ENCODE measurements around the gene LYRM1. TPM values are rescaled to one million over a fixed set of nuclear protein-coding genes. Genes with fewer than 3 reads are reported as not detected.

Gene LYRM1
- polyA plus RNA-seq, 4 donors, result 18.1 to 96.5 (median 45.3) TPM

DNA sequence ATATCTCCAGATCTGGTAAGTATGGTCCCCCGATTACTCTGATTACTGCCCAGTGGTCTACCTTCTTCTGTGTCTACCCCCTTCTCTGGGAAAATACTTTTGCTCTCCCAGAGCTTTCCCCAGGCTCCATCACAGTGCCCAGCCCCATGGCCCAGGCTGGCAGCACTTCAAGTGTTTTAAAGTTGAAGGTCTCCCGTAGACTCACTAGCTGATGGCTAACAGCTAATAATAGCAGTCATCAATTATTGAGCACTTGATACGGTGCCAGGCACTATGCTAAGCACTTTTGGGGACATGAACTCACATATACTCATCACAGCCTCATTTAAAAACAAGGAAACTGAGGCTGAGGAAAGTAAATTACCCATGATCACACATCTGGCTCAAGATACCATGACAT, 33.8 kb upstream of the LYRM1 start:
- no peaks in the 10 kb centered on the region for H3K9me3 ChIP-seq (ENCODE audit: control insufficient read depth in 2 of 2, insufficient read depth in 1 of 2, low read depth in 1 of 2, low read length in 1 of 2)
- no peak overlapping the region for H3K27ac ChIP-seq (ENCODE audit: low read depth in 1 of 3, low read length in 2 of 3)
- H3K36me3 ChIP-seq (ENCODE audit: control insufficient read depth in 3 of 3, insufficient read depth in 2 of 3, low read depth in 1 of 3, low read length in 3 of 3), result peaks cover 0 to 24% (median 0%) of the 10 kb centered on the region in 3 donors
- WGBS, 3 donors, result 45 to 66% (median 61%) methylated on average over 3 of the region's 3 CpGs
- peak in 1 of 2 donors; percentile 43 for DNase-seq
- H3K27me3 ChIP-seq (ENCODE audit: control insufficient read depth in 3 of 3, insufficient read depth in 3 of 3, low read length in 3 of 3), result no peaks in the 10 kb centered on the region
- H3K4me3 ChIP-seq (ENCODE audit: low read depth in 1 of 3, low read length in 3 of 3), result no peak overlapping the region
- H3K4me1 ChIP-seq (ENCODE audit: control insufficient read depth in 3 of 3, insufficient read depth in 2 of 3, low read depth in 1 of 3, low read length in 2 of 3), result peaks cover 7 to 20% (median 19%) of the 10 kb centered on the region in 3 donors
- FAIRE-seq, result no peak

DNA sequence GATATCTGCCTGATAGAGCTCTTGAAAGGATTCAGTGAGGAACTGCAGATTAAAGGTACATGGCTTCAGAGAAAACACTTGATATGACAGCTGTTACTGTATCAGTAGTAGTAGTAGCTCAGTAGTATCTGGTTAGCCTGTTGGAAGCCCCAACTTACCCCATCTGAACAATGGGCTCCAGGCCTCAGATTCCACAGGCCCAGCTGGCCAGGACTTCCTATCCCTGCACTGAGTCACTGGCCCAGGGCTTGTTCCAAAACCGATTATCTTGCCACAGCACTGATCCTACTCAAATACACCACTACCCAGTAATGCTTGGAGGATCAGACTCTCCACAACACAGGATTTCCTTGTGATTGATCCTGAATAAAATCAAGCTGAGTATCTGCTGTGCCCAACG, 33.0 kb upstream of the LYRM1 start:
- WGBS, 3 donors, result 84 to 93% (median 89%) methylated on average over 2 of the region's 2 CpGs
- no peak overlapping the region for H3K27ac ChIP-seq (ENCODE audit: low read depth in 1 of 3, low read length in 2 of 3)
- no peak for FAIRE-seq

DNA sequence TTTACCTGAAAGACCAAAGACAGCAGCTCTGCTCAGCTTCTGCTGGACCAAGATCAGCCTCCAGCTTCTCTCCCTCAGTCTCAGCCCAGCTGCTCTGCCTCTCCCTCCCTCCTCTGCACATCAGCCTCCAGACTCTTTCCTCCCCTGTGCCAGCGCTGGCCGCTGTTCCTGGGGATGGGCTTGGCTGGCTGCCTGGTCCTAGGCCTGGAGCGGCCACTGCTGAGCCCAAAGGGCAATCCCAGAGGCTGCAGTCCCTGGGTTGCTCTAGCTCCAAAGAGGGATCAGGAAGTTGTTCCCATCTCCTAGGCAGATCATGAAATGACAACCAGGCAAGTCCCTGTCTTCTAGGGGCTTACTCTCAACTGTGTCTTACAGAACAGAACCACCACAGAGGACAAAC, 31.7 kb upstream of the LYRM1 start:
- H3K4me1 ChIP-seq (ENCODE audit: control insufficient read depth in 3 of 3, insufficient read depth in 2 of 3, low read depth in 1 of 3, low read length in 2 of 3), result peaks cover 7 to 34% (median 23%) of the 10 kb centered on the region in 3 donors
- DNase-seq (peak in 1 of 2 donors; percentile 88), FAIRE-seq (no peak)
- no peaks in the 10 kb centered on the region for H3K27me3 ChIP-seq (ENCODE audit: control insufficient read depth in 3 of 3, insufficient read depth in 3 of 3, low read length in 3 of 3)
- 6 to 32% (median 16%) methylated on average over 3 of the region's 3 CpGs for WGBS, 3 donors
- peak overlapping the region in 2 of 3 donors; percentile 29 to 30 for H3K27ac ChIP-seq (ENCODE audit: low read depth in 1 of 3, low read length in 2 of 3)
- H3K36me3 ChIP-seq (ENCODE audit: control insufficient read depth in 3 of 3, insufficient read depth in 2 of 3, low read depth in 1 of 3, low read length in 3 of 3), result peaks cover 0 to 15% (median 0%) of the 10 kb centered on the region in 3 donors
- H3K4me3 ChIP-seq (ENCODE audit: low read depth in 1 of 3, low read length in 3 of 3), result no peak overlapping the region
- no peaks in the 10 kb centered on the region for H3K9me3 ChIP-seq (ENCODE audit: control insufficient read depth in 2 of 2, insufficient read depth in 1 of 2, low read depth in 1 of 2, low read length in 1 of 2)

More for the DNA sequence above, 33.0 kb upstream of the LYRM1 start:
- Histone ChIP-seq H3K4me1 (ENCODE audit: control insufficient read depth in 3 of 3, insufficient read depth in 2 of 3, low read depth in 1 of 3, low read length in 2 of 3) (peaks cover 7 to 23% (median 20%) of the 10 kb centered on the region in 3 donors), H3K9me3 (ENCODE audit: control insufficient read depth in 2 of 2, insufficient read depth in 1 of 2, low read depth in 1 of 2, low read length in 1 of 2) (no peaks in the 10 kb centered on the region), H3K4me3 (ENCODE audit: low read depth in 1 of 3, low read length in 3 of 3) (no peak overlapping the region), H3K27me3 (ENCODE audit: control insufficient read depth in 3 of 3, insufficient read depth in 3 of 3, low read length in 3 of 3) (no peaks in the 10 kb centered on the region), H3K36me3 (ENCODE audit: control insufficient read depth in 3 of 3, insufficient read depth in 2 of 3, low read depth in 1 of 3, low read length in 3 of 3) (peaks cover 0 to 17% (median 0%) of the 10 kb centered on the region in 3 donors)
- DNase-seq, result no peak

- no peak for FAIRE-seq
- H3K9me3 ChIP-seq (ENCODE audit: control insufficient read depth in 2 of 2, insufficient read depth in 1 of 2, low read depth in 1 of 2, low read length in 1 of 2), result no peaks in the 10 kb centered on the region
- no peak overlapping the region for H3K4me3 ChIP-seq (ENCODE audit: low read depth in 1 of 3, low read length in 3 of 3)
- peaks cover 7 to 47% (median 33%) of the 10 kb centered on the region in 3 donors for H3K4me1 ChIP-seq (ENCODE audit: control insufficient read depth in 3 of 3, insufficient read depth in 2 of 3, low read depth in 1 of 3, low read length in 2 of 3)
- peaks cover 0 to 15% (median 0%) of the 10 kb centered on the region in 3 donors for H3K36me3 ChIP-seq (ENCODE audit: control insufficient read depth in 3 of 3, insufficient read depth in 2 of 3, low read depth in 1 of 3, low read length in 3 of 3)
- DNase-seq, result no peak
- no peaks in the 10 kb centered on the region for H3K27me3 ChIP-seq (ENCODE audit: control insufficient read depth in 3 of 3, insufficient read depth in 3 of 3, low read length in 3 of 3)
- H3K27ac ChIP-seq (ENCODE audit: low read depth in 1 of 3, low read length in 2 of 3), result peak overlapping the region in 1 of 3 donors; percentile 8
- WGBS, 3 donors, result 75 to 81% (median 80%) methylated on average over 2 of the region's 2 CpGs
Observed at GRCh38 chr16:20870122-20870820, 30.3 kb upstream of the LYRM1 start.

GRCh38 chr16:20871258-20871657, 29.3 kb upstream of the LYRM1 start:
- FAIRE-seq (no peak), DNase-seq (no peak)
- no peak overlapping the region for H3K4me3 ChIP-seq (ENCODE audit: low read depth in 1 of 3, low read length in 3 of 3)
- WGBS, 3 donors, result 49 to 88% (median 51%) methylated on average over 2 of the region's 2 CpGs
- H3K27ac ChIP-seq (ENCODE audit: low read depth in 1 of 3, low read length in 2 of 3), result no peak overlapping the region
- H3K9me3 ChIP-seq (ENCODE audit: control insufficient read depth in 2 of 2, insufficient read depth in 1 of 2, low read depth in 1 of 2, low read length in 1 of 2), result no peaks in the 10 kb centered on the region
- H3K4me1 ChIP-seq (ENCODE audit: control insufficient read depth in 3 of 3, insufficient read depth in 2 of 3, low read depth in 1 of 3, low read length in 2 of 3), result peaks cover 6 to 39% (median 27%) of the 10 kb centered on the region in 3 donors
- peaks cover 0 to 15% (median 0%) of the 10 kb centered on the region in 3 donors for H3K36me3 ChIP-seq (ENCODE audit: control insufficient read depth in 3 of 3, insufficient read depth in 2 of 3, low read depth in 1 of 3, low read length in 3 of 3)
- no peaks in the 10 kb centered on the region for H3K27me3 ChIP-seq (ENCODE audit: control insufficient read depth in 3 of 3, insufficient read depth in 3 of 3, low read length in 3 of 3)

GRCh38 chr16:20871941-20872815, 28.4 kb upstream of the LYRM1 start:
- Histone ChIP-seq H3K27me3 (ENCODE audit: control insufficient read depth in 3 of 3, insufficient read depth in 3 of 3, low read length in 3 of 3) (no peaks in the 10 kb centered on the region), H3K4me1 (ENCODE audit: control insufficient read depth in 3 of 3, insufficient read depth in 2 of 3, low read depth in 1 of 3, low read length in 2 of 3) (peaks cover 1 to 38% (median 21%) of the 10 kb centered on the region in 3 donors), H3K4me3 (ENCODE audit: low read depth in 1 of 3, low read length in 3 of 3) (no peak overlapping the region), H3K9me3 (ENCODE audit: control insufficient read depth in 2 of 2, insufficient read depth in 1 of 2, low read depth in 1 of 2, low read length in 1 of 2) (no peaks in the 10 kb centered on the region), H3K27ac (ENCODE audit: low read depth in 1 of 3, low read length in 2 of 3) (no peak overlapping the region), H3K36me3 (ENCODE audit: control insufficient read depth in 3 of 3, insufficient read depth in 2 of 3, low read depth in 1 of 3, low read length in 3 of 3) (peaks cover 0 to 13% (median 0%) of the 10 kb centered on the region in 3 donors)
- FAIRE-seq (no peak), DNase-seq (no peak)
- WGBS, 3 donors, result 81 to 84% (median 83%) methylated on average over 9 of the region's 9 CpGs

DNA sequence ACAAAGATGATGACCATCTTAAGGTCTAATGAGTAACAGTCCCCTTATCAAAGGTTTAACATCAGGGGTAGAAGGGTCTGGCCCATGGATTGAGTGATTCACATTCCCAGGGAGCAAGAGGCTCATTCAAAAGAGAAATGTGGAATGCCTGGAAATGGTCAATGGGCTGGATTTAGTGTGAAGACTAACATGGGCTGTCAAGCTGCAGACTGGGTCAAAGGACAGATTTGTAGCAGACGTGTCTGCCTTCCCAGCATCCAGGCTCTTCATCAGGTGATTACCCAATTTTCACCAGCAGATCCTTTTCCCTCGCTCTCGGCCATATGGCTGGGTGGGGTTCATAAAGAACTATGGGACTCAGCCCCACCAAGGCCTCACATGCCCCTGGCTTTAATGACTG, 27.2 kb upstream of the LYRM1 start:
- H3K4me1 ChIP-seq (ENCODE audit: control insufficient read depth in 3 of 3, insufficient read depth in 2 of 3, low read depth in 1 of 3, low read length in 2 of 3), result peaks cover 1 to 49% (median 19%) of the 10 kb centered on the region in 3 donors
- 78 to 90% (median 87%) methylated on average over 3 of the region's 3 CpGs for WGBS, 3 donors
- peak overlapping the region in 1 of 3 donors; percentile 7 for H3K27ac ChIP-seq (ENCODE audit: low read depth in 1 of 3, low read length in 2 of 3)
- DNase-seq (peak in 1 of 2 donors; percentile 23), FAIRE-seq (no peak)
- H3K36me3 ChIP-seq (ENCODE audit: control insufficient read depth in 3 of 3, insufficient read depth in 2 of 3, low read depth in 1 of 3, low read length in 3 of 3), result peaks cover 0 to 8% (median 0%) of the 10 kb centered on the region in 3 donors
- no peaks in the 10 kb centered on the region for H3K9me3 ChIP-seq (ENCODE audit: control insufficient read depth in 2 of 2, insufficient read depth in 1 of 2, low read depth in 1 of 2, low read length in 1 of 2)
- no peak overlapping the region for H3K4me3 ChIP-seq (ENCODE audit: low read depth in 1 of 3, low read length in 3 of 3)
- no peaks in the 10 kb centered on the region for H3K27me3 ChIP-seq (ENCODE audit: control insufficient read depth in 3 of 3, insufficient read depth in 3 of 3, low read length in 3 of 3)

DNA sequence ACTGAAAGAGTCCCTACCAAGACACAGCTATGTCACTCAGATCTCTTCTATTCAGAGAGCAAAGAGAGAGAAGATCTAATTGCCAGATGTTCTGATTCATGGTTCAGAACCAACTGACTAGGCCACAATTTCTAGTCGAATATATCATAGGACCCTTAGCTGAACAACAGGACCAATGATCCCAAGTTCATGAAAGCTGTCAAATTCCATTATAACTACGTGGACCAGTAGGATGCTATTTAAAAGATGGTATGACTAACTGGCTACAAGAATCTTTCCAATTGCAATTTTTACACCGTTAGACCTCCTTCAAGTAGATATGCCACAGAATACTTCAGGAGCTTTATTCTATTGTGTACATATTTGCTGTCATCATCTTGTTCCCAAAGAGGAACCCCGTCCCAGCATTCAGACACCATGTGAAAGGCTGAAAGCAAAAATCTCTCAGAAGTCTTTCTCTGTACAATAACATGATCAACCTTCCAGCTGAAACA, 26.4 kb upstream of the LYRM1 start:
- Histone ChIP-seq H3K27me3 (ENCODE audit: control insufficient read depth in 3 of 3, insufficient read depth in 3 of 3, low read length in 3 of 3) (no peaks in the 10 kb centered on the region), H3K9me3 (ENCODE audit: control insufficient read depth in 2 of 2, insufficient read depth in 1 of 2, low read depth in 1 of 2, low read length in 1 of 2) (no peaks in the 10 kb centered on the region), H3K4me3 (ENCODE audit: low read depth in 1 of 3, low read length in 3 of 3) (no peak overlapping the region), H3K4me1 (ENCODE audit: control insufficient read depth in 3 of 3, insufficient read depth in 2 of 3, low read depth in 1 of 3, low read length in 2 of 3) (peaks cover 1 to 53% (median 18%) of the 10 kb centered on the region in 3 donors), H3K27ac (ENCODE audit: low read depth in 1 of 3, low read length in 2 of 3) (peak overlapping the region in 2 of 3 donors; percentile 7 to 19), H3K36me3 (ENCODE audit: control insufficient read depth in 3 of 3, insufficient read depth in 2 of 3, low read depth in 1 of 3, low read length in 3 of 3) (peaks cover 0 to 5% (median 0%) of the 10 kb centered on the region in 3 donors)
- DNase-seq (no peak), FAIRE-seq (no peak)
- WGBS, 3 donors, result 72 to 82% (median 74%) methylated on average over 4 of the region's 4 CpGs
